Measurements from ENCODE around the gene ZBED1.

DNA sequence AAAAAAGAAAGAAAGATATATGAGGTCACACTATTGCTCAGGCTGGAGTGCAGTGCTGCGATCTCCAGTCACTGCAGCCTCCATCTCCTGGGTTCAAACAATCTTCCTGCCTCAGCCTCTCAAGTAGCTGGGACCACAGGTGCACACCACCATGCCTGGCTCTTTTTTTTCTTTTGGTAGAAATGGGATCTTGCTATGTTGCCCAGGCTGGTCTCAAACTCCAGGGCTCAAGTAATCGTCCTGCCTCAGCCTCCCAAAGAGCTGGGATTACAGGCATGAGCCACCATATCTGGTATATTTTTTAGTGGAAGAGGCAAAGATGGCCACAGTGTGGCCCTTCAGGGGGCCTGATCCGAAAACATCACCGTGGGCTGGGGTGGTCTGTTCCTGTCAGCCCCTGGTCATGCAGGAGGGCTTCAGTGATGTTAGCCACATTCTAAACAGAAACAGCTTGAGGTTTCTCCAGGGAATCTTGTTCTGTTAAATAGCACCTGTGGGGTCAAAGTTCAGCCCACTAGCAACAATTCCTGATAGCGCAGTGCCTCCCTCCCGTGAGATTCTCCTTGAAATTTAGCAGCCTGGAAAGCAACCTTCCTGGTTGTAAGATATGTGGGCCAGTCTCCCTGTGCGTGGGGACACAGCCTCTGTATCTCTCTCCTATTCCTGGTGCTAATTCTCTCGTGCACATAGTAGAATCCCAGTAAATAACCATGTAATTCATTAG lies 7.3 kb upstream of the ZBED1 start:
- TF ChIP-seq POLR2A (IDR thresholded peaks at IDR 0.05): no peak
- no peak for TF ChIP-seq CTCF (IDR thresholded peaks at IDR 0.05 in 8 of 11, conservative IDR thresholded peaks at IDR 0.05 in 3 of 11)
